Uterus (tissue), 2 donors: ENCODE measurements around the gene PCSK4.

ENCODE experiments used
- CTCF ChIP-seq, 4 experiments: fragments of 200-600 bp in 2 of 4; fragments of 450-650 bp in 2 of 4; sonication (generic) in 2 of 4; IDR thresholded peaks; one replicate each; pipeline ENCODE4 v1.5.1; 2016 to 2019; ENCODE audit warnings: antibody characterized with exemption in 4 of 4, mild to moderate bottlenecking in 2 of 4, moderate library complexity in 1 of 4
- POLR2A ChIP-seq, 2 donors: fragments of 450-650 bp; IDR thresholded peaks; one replicate each; pipeline ENCODE4 v1.6.1; 2016; ENCODE audit warnings: antibody characterized with exemption in 2 of 2, mild to moderate bottlenecking in 1 of 2, moderate library complexity in 1 of 2

GRCh38 chr19:1495799-1496713 lies 5.9 kb upstream of the PCSK4 start:
- TF ChIP-seq CTCF (IDR thresholded peaks at IDR 0.05): no peak
- no peak for TF ChIP-seq POLR2A (IDR thresholded peaks at IDR 0.05)
